HG03159 (cell line): ENCODE measurements around the gene NTF4.
"Not testable (repeated sequence)": the region's sequence is repeated elsewhere in the genome, so short reads cannot be mapped to it uniquely, and the experiment has no call there.

Experiments used
- ATAC-seq: cut with Tn5 transposase; IDR thresholded peaks from one replicate; pipeline ENCODE4 v1.9.1; 2021; ENCODE audit warnings: mild to moderate bottlenecking, moderate library complexity; ENCODE audit not compliant: unreplicated experiment

Gene NTF4

DNA sequence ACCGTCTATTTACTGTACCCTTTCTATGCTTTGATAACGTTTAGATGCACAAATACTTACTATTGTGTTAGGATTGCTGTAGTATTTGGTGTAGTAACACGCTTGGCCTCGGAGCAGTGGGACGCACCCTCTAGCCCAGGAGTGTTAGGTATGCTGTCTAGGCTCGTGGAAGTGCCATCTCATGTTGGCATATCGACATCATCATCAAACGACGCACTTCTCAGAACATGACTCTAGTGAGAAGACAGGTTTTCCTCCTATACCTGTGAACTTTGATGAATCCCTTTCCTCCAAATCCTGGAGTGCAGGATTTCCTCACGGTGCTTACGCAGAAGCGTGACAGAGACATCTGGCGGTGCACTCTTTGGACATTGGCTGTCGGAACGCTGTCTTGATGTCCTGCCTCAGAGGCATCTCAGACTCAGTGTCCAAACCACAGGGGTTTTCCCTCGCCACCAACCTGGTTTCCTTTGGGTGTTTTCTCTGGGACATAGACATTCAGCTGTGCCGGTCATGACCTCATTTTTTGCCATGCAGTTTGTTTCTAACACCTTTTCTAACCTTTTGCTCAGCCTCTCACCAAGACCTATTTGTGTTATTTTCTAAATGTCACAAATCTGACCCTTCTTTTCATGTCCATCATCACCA lies 26.9 kb upstream of the NTF4 start:
- no peak for ATAC-seq

GRCh38 chr19:49086296-49086695 lies 21.7 kb upstream of the NTF4 start:
- ATAC-seq: no peak

DNA sequence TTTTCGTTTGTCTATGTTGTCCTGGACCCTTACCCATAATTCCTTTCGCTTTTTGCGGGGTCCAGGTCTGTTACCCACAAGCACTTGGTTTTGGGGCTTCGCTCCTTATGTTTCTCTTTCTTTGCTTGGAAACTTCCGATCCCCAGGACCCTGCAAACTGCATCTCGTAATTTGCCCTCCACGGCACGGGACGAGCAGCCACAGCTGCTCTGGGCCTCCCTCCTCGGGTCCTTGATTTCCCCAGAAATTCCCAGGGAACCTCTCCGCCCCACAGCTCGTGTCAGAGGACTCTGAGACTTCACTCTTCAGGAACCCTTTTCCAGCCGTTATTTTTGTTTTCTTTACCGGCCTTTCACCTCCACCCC lies 21.2 kb upstream of the NTF4 start:
- ATAC-seq: no peak

DNA sequence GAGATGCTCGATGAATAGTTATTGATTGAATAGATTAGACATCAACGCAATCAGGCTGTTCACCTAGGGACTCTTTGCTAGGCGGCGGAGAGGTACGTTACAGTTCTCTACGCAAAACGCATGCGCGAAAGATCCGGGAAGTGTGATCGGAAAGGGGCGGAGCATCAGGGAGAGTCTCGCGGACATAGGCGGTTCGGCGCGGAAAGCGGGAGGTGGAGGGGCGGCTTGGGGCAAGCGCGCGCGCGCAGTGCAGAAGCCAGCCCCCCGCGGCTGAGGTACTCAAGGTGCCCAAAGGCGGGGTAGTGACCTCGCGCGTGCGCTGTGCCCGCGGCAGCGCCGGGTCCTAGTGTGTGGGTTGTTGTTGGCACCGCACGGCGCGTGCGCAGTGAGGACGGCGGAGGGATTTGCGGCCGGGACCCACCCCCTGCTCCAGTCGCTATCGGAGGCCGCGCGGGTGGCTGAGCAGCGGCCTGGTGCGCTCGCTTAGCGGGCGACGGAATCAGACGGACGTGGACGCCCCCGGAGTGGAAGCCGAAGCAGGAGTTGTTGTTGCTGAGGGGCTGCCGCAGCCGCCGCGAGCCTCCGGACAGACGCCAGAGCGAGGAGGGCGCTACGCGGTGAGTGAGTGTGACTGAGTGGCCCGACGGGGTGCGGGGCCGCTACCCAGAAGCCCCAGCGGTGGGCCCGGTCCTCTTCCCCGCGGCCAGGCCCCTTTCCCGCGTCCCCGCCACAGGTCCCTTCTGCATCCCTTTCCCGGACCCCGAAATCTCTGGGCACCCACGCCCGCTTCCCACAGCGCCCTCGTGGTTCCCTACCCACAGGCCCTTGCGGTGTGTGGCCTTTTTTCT lies 20.6 kb upstream of the NTF4 start, which contains the start of gene SNRNP70:
Gene SNRNP70, plus strand, starts transcription at position 432 of the 848 bp plus-strand sequence. CDS start 964 bp downstream, outside the sequence.
- ATAC-seq: peak; percentile 86

- ATAC-seq: no peak
Measured at GRCh38 chr19:49084206-49085019, 19.8 kb upstream of the NTF4 start.

- no peak for ATAC-seq
Measured at GRCh38 chr19:49081273-49081672, 16.7 kb upstream of the NTF4 start.

DNA sequence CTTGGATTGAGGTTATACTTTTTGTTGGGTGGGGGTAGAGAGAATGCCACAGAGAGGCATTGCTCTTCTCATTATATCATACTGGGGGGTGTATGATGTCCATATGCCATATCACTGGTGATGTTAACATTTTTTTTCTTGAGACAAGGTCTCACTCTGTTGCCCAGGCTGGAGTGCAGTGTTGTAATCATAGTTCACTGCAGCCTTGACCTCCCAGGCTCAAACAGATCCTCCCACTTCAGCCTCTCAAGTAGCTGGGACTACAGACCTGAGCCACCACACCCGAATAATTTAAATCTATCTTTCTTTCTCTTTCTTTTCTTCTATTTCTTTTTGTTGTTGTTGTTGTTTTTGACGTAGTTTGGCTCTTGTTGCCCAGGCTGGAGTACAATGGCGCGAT lies 15.8 kb upstream of the NTF4 start:
- no peak for ATAC-seq

DNA sequence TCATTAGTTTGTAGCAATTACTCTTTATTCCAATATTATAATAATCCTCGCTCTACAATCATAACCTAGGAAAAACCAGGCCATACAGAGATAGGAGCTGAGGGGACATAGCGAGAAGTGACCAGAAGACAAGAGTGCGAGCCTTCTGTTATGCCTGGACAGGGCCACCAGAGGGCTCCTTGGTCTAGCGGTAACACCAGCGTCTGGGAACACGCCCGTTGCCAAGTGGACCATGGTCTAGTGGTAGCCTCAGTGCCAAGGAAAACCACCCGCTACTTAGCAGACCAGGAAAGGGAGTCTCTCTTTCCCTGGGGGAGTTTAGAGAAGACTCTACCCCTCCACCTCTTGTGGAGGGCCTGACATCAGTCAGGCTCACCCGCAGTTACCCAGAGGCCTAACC lies 10.3 kb upstream of the NTF4 start:
- not testable (repeated sequence) for ATAC-seq

DNA sequence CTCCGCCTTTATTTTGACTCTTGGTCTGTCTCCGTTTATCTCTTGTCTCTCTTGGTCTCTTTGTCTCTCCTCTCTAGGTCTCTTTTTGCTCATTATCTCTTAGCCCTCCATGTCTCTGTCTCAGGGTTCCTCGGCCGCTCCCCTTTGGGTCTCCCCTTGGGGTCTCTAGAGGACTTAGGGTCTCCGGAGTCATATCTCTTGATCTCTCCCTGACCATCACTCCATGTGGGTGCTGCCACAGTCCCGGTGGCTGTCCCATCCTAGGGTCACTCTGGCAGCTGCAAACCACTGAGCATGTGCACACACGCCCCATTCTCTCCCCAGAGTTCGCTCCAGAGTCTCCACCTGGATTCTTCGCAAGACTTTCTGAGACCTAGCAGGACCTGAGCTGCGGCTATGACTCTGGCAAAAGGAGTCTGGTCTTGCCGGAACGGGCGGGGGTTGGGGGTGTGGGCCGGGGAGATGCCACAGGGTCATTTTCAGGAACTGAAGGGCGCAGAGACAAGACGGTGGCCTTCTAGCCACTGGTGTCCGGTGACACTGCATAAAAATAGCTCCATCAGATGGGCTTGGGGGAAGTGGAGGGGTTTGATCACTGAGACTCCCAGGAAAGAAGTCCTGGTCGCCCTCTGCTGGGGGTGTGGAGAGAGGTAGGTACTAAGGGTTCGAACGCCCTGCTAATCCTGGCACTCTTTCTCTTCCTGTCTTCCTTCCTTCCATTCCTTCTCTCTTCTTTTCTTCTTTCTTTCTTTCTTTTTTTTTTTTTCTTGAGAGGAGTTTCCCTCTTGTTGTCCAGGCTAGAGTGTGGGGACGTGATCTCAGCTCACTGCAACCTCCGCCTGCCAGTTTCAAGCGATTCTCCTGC lies 9.1 kb upstream of the NTF4 start:
- no peak for ATAC-seq

DNA sequence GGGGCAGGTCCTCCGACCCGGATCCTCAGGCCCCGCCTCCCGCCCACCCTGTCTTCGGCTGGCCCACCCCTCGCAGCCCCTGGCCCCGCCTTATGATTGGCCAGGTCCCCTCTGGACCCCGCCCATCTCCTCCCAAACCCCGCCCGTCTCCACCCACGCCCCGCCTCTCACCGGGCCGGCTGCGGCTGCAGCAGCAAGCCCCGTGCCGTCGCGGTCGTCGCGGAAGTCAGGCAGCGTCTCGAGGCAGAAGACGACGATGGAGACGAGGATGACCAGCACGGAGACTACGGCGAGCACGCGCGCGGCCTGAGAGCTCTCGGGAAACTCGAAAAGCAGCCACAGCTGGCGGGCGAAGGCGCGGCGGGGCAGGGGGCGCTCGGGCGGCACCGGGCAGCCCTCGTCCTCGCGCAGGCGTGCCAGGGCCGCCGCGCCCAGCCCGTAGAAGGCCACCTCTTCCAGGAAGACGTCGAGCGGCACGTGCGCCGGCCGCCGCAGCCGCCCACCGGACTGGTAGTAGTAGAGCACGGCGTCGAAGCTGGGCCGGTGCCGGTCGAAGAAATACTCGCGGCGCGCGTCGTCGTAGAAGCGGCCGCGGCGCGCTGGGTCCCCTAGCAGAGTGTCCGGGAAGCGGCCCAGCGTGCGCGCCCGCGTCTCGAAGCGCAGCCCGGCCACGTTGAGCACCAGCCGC lies 7.4 kb upstream of the NTF4 start:
- no peak for ATAC-seq

- no peak for ATAC-seq
Measured at GRCh38 chr19:49070416-49070815, 5.8 kb upstream of the NTF4 start.

DNA sequence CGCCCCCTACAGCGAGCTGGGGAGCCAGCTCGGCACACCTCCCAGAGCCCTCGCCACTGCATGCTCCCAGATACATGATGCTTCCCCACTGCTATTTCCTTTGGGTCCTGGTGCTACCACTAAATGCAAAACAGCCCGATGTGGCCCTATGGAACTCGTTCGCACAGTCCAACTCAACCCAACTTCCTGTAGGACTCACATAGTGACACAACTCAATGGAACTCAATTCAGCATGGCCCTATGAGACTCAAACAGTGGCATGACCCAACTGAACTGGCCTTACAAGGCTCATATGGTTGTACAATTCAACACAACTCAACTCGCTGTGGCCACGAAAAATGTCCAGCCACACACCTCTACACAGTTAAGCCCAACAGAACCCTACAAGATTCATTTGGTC lies 4.4 kb upstream of the NTF4 start:
- no peak for ATAC-seq

DNA sequence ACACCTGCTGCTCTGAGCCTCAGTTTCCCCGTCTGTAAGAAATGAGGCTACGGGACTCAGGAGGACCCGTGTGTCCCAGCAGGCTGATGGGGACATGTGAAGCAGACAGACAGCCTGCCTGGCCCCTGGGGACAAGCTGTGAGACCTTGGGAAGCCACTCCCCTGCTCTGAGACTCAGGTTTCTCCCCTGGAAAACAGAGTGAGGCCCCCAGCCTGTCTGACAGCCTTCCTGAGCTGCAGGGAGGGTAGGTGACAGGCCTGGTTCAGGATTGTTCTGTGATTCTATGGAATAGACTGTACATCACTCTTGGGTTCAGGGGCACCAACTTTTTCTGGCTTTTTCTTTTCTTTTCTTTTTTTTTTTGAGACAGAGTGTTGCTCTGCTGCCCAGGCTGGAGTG lies 2.9 kb upstream of the NTF4 start:
- ATAC-seq: no peak

GRCh38 chr19:49065905-49066512 lies 1.4 kb upstream of the NTF4 start:
- no peak for ATAC-seq

- no peak for ATAC-seq
Measured at GRCh38 chr19:49064029-49064629, 489 bp downstream of the NTF4 start.

- ATAC-seq: no peak
Measured at GRCh38 chr19:49061445-49061844, 3.2 kb downstream of the NTF4 start.

DNA sequence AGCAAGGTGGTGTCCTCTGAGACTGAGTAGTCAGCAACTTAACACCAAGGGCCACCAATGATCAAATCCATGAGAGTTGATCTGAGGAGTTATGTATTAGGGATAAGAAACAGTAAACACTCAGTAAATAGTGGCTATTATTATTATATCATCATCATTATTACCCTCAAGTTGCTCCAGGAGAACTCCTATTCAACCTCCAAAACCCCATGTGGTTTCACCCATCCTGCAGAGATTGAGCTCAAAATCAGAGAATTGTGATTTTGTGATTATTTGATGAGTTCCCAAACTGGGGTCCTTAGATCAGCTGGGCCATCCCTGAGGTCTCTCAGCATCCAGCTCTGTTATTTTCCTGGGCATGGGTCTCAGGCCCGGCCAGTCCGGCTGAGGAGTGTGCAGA lies 3.6 kb downstream of the NTF4 start:
- ATAC-seq: no peak

- ATAC-seq: no peak
Measured at GRCh38 chr19:49059053-49059452, 5.6 kb downstream of the NTF4 start.

DNA sequence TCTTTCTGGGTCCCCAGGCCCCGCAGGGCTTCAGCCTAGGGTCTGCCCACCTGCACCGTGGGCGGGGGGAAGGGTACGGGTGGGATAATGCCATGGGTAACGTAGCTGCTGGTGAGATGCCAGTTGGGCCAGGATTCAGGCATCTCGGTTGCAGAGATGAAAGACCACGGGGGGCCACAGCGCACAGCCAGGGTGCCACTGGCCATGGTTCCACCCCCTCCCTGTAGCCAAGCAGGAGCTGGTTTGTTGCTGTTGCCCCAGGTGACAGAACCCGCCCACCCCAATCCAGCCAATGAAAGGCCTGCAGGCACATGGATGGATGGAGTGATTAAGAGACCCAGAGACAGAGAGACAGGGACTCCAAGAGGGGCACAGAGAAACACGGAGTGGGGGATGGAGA lies 6.1 kb downstream of the NTF4 start:
- ATAC-seq: no peak
